ENCODE results near the gene ZNF227. TPM values are rescaled to one million over a fixed set of nuclear protein-coding genes. Genes with fewer than 3 reads are reported as not detected.
"Not testable (repeated sequence)": the region's sequence is repeated elsewhere in the genome, so short reads cannot be mapped to it uniquely, and the experiment has no call there.

ZNF227 gene
- total RNA-seq, result 13.8 and 15.8 TPM in 2 replicates

DNA sequence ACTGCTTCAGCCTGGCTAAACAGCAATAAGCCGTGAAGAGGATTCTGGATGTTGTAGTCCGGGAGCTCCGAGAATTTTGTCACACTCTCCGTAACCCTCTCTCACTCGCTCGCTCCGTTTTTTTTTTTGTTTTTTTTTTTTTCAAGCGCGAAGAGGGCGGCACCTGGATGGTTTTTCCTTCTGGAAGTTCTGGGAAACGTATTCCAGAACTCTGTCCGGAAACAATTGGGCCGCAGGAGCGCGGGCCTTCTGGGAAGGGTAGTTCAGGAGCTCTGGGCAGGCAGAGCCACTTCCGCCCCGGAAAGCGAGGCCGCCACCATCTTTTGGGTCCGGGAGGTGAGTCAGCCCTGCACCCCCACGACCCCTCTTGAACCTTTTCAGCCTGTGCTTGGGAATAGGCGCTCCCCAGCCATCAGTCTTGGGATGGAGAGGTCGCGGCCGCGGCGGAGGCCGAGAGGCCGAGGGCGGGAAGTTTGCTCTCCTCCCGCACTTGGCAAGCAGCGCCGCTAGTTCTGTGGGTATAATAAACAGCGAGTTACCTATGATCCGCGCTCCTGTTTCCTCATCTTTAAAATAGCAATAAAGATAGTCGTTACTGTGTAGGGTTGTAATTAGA is at the start of gene ZNF227:
TSS of gene ZNF227 (plus strand) at position 283 of the 616 bp plus-strand sequence. CDS start 5,261 bp downstream, outside the sequence.
- FAIRE-seq (no peak), DNase-seq (ENCODE audit: low read depth) (peak; percentile 91)
- TF ChIP-seq, protein P1, sequence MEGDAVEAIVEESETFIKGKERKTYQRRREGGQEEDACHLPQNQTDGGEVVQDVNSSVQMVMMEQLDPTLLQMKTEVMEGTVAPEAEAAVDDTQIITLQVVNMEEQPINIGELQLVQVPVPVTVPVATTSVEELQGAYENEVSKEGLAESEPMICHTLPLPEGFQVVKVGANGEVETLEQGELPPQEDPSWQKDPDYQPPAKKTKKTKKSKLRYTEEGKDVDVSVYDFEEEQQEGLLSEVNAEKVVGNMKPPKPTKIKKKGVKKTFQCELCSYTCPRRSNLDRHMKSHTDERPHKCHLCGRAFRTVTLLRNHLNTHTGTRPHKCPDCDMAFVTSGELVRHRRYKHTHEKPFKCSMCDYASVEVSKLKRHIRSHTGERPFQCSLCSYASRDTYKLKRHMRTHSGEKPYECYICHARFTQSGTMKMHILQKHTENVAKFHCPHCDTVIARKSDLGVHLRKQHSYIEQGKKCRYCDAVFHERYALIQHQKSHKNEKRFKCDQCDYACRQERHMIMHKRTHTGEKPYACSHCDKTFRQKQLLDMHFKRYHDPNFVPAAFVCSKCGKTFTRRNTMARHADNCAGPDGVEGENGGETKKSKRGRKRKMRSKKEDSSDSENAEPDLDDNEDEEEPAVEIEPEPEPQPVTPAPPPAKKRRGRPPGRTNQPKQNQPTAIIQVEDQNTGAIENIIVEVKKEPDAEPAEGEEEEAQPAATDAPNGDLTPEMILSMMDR (IDR thresholded peaks at IDR 0.05; ENCODE audit: insufficient read depth, low read length, severe bottlenecking), result no peak
- peaks cover 6% of the 10 kb centered on the region for H3K36me3 ChIP-seq (ENCODE audit: control insufficient read depth, insufficient read depth, low read length)
- peak within 1 kb of the TSS; percentile 83 for H3K4me3 ChIP-seq (ENCODE audit: low read depth, low read length)
- H3K27me3 ChIP-seq (ENCODE audit: control insufficient read depth, insufficient read depth, low read length), result no peaks in the 10 kb centered on the region

DNA sequence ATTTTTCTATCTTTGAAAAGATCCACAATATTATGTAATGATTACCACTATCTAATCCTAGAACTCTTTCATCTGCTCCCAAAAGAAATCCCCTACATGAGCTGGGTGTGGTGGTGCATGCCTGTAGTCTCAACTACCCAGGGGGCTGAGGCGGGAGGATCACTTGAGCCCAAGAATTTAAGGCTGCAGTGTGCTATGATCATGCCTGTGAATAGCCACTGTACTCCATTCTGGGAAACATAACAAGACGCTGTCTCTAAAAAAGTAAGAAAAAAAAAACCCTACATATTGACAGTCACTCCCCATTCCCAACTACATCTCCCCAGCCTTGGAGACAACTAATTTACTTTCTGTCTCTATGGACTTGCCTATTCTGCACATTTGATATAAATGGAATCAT is 48.5 kb upstream of the ZNF227 start:
- FAIRE-seq, result no peak
- DNase-seq (ENCODE audit: low read depth), result no peak
- H3K4me3 ChIP-seq (ENCODE audit: low read depth, low read length), result no peak overlapping the region
- no peaks in the 10 kb centered on the region for H3K27me3 ChIP-seq (ENCODE audit: control insufficient read depth, insufficient read depth, low read length)
- peaks cover 5% of the 10 kb centered on the region for H3K36me3 ChIP-seq (ENCODE audit: control insufficient read depth, insufficient read depth, low read length)
- TF ChIP-seq, protein P1 (IDR thresholded peaks at IDR 0.05; ENCODE audit: insufficient read depth, low read length, severe bottlenecking), result no peak

DNA sequence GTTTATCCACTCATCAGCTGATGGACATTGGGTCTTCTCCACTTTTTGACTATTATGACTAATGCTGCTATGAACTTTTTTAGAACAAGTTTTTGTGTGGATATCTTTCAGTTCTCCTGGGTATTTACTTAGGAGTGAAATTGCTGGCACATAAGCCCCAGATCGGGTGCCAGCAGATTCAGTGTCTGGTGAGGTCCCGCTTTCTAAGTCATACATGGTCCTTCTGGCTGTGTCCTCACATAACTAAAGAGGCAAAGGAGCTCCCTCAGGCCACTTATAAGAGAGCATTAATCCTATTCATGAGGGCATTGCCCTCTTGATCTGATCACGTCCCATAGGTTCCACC is 48.0 kb upstream of the ZNF227 start:
- no peak for DNase-seq (ENCODE audit: low read depth)
- TF ChIP-seq, protein P1 (IDR thresholded peaks at IDR 0.05; ENCODE audit: insufficient read depth, low read length, severe bottlenecking), result no peak
- H3K27me3 ChIP-seq (ENCODE audit: control insufficient read depth, insufficient read depth, low read length), result no peaks in the 10 kb centered on the region
- H3K4me3 ChIP-seq (ENCODE audit: low read depth, low read length), result peak overlapping the region; percentile 72
- no peak for FAIRE-seq
- H3K36me3 ChIP-seq (ENCODE audit: control insufficient read depth, insufficient read depth, low read length), result peaks cover 5% of the 10 kb centered on the region

DNA sequence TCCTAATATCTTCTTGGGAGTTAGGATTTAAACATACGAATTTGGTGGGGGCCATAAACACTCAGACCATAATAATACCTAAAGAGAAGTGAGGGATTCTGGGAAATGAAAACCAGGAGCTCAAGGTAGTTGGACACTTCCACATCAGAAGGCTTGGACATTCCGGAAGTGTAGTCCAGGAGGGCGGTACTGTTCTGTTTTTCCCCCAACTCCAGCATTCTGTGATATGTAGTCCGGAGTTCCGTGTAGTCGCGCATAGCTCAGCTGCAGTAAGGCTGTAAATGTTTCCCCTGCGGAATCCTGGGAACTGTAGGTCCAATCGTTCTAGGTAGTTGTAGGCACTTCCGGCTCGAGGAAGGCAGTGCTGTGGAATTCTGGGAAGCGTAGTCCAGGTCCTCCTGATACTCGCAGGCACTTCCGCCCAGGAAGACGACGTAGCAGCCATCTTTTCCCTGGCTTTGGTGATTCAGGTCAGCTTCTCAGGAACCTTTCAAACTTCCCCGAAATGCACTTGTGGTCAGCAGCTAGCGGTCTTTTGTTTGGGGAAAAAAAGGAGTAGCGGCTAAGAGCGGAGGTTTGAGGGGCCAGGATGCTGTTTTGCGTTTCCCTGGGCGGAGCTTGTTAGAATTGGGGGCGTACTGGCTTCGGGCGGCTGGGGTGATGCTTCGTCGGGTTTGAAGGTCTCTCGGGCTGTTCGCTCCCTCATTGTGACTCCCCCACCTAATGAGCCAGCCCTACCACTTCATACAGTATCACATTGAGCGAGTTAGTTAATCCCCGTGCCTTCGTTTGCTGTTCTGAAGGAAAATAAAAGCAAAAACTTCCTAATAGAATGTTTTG is 47.4 kb upstream of the ZNF227 start, which contains the start of gene ZNF226:
TSS of gene ZNF226 (plus strand) at position 428 of the 840 bp plus-strand sequence. CDS start 4,981 bp downstream, outside the sequence.
- TF ChIP-seq, protein P1 (IDR thresholded peaks at IDR 0.05; ENCODE audit: insufficient read depth, low read length, severe bottlenecking), result no peak
- Histone ChIP-seq H3K36me3 (ENCODE audit: control insufficient read depth, insufficient read depth, low read length) (peaks cover 9% of the 10 kb centered on the region), H3K27me3 (ENCODE audit: control insufficient read depth, insufficient read depth, low read length) (no peaks in the 10 kb centered on the region), H3K4me3 (ENCODE audit: low read depth, low read length) (peak within 1 kb of the TSS; percentile 72)
- DNase-seq (ENCODE audit: low read depth) (peak; percentile 98), FAIRE-seq (peak; percentile 99)

DNA sequence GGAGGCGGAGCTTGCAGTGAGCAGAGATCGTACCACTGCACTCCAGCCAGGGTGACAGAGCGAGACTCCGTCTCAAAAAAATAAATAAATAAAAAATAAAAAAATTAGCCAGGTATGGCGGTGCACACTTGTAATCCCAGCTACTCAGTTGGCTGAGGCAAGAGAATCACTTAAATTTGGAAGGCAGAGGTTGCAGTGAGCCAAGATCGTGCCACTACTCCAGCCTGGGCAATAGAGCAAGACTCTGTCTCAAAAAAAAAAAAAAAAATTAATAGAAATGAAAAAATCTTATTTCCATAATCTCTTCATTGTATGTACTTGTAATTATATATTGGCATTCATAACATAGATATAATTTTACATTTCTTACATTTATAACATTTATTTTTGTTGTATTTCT is 41.7 kb upstream of the ZNF227 start:
- H3K36me3 ChIP-seq (ENCODE audit: control insufficient read depth, insufficient read depth, low read length), result peaks cover 21% of the 10 kb centered on the region
- H3K4me3 ChIP-seq (ENCODE audit: low read depth, low read length); FAIRE-seq; H3K27me3 ChIP-seq (ENCODE audit: control insufficient read depth, insufficient read depth, low read length); DNase-seq (ENCODE audit: low read depth): not testable (repeated sequence)

DNA sequence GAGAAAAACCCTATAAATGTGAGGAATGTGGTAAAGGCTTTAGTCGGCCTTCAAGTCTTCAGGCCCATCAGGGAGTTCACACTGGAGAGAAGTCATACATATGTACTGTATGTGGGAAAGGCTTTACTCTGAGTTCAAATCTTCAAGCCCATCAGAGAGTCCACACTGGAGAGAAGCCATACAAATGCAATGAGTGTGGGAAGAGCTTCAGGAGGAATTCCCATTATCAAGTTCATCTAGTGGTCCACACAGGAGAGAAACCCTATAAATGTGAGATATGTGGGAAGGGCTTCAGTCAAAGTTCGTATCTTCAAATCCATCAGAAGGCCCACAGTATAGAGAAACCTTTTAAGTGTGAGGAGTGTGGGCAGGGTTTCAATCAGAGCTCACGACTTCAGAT is 35.7 kb upstream of the ZNF227 start:
- DNase-seq (ENCODE audit: low read depth) (no peak), FAIRE-seq (no peak)
- TF ChIP-seq, protein P1 (IDR thresholded peaks at IDR 0.05; ENCODE audit: insufficient read depth, low read length, severe bottlenecking), result no peak
- H3K27me3 ChIP-seq (ENCODE audit: control insufficient read depth, insufficient read depth, low read length), result no peaks in the 10 kb centered on the region
- no peak overlapping the region for H3K4me3 ChIP-seq (ENCODE audit: low read depth, low read length)
- H3K36me3 ChIP-seq (ENCODE audit: control insufficient read depth, insufficient read depth, low read length), result peaks cover 15% of the 10 kb centered on the region

Data from bronchial epithelial cell (primary cell).